Endometrial microvascular endothelial cells (primary cell): ENCODE measurements around the gene SLC25A29. TPM values are rescaled to one million over a fixed set of nuclear protein-coding genes. Genes with fewer than 3 reads are reported as not detected.
"Not testable (repeated sequence)": the region's sequence is repeated elsewhere in the genome, so short reads cannot be mapped to it uniquely, and the experiment has no call there.

Experiments used
- in situ Hi-C: cut with HindIII; loops from 2 replicates; pipeline ENCODE4 v1.10.0; 2017; ENCODE audit warnings: low sequenced_read_pairs, low pct_unique_long_range_greater_than_20kb; ENCODE audit errors: inconsistent ontology term
- total RNA-seq: library from RNA; depleted of rRNA; stranded (reverse); fragments of >200 nt; gene quantifications from one replicate; pipeline ENCODE4 v1.2.3, GENCODE V29; 2015; ENCODE audit errors: inconsistent ontology term

SLC25A29 gene
- total RNA-seq, 1 donor from 2014 or later = 40.0 TPM

DNA sequence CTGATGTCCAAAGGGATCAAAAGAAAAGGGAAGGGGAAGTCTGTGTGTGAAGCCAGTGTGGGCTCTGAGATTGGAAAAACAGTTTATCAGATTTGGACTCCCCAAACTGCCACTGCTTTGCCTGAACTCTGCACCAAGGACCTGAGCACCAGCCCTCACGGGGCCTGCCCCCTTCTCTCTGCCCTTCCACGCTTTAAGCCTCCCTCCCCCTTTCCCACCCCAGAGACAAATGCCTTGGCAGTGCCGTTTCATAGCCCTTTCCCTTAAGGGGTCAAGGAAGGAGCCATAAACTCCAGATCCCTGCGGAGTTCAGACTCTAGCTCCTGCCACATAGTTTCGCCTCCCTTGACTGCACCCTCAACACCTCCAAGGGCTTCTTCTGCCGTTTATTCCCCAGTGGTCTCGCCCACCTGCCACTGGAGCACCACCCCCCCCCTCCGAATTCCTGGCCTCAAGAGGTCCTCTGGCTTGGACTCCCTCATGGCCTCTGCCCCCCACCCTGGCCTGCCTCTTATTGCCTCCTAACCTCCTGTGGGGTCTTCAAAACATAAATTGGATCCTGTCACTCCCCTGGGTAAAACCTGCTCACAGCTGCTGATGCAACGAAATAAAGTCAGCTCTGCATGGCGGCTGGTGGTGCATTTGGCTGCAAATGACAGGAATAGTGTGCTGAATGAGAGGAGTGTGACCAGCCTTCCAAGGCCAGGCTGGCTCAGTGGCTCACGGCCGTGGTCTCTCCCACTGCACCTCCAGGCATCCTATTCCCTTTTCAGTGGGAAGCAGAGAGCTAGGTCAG lies 18.8 kb downstream of the SLC25A29 start:
- in situ Hi-C loops = no loop called here

DNA sequence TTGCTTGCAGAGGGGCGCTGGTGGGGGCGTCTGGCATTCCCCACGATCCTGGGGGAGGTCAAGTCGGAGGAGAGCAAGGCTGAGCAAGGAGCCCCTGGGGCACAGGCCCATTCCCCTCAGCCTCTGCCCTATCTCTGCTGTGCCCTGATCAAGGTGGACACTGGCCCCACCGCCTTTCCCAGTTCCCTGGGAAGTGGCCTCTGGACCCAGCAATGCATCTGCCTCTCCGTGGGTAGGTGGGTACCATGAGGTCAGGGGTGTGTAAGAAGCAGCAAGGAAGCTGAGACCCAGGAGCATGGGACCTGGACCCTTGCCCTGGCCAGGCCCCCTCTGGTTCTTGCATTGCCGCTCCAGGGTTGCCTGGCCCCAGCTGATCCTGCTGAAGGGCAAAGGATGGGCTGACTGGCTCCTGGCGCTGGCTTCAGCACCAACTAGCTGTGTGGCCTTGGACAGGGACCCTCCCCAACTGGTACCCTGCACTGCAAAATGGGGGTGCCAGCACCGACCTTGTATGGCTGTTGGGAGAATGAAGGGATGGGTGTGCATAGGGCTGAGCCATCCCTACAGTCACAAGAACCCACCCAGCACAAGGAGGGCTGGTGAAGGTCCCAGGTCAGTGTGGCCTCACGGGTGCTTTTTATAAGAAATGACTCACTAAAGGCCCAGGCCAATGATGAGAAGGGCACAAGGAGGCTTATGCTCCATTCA lies 19.6 kb downstream of the SLC25A29 start:
- in situ Hi-C loops = no loop called here

DNA sequence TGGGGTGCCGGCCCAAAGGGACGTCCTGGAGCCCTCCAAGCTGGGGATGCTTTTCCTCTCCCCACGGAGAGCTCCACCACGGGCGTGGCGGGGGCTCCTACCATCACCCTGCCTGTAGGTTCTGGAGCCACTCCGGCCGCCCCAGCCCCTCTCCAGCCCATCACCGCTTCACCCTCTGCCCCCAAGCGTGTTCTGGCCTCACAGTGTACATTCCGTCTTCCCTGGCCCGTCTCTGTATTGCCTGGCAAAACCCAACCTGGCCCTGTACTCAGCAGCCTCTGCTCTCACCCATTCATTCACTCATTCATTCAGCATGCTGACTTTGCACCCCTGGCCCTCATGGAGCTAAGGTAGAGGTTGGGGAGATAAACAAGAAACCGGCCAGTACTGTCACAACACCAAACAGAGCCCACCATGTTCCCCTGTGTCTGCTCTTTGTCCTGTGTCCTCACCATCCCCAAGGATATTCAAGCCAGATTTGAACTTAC lies 20.3 kb downstream of the SLC25A29 start:
- in situ Hi-C loops = no loop called here

DNA sequence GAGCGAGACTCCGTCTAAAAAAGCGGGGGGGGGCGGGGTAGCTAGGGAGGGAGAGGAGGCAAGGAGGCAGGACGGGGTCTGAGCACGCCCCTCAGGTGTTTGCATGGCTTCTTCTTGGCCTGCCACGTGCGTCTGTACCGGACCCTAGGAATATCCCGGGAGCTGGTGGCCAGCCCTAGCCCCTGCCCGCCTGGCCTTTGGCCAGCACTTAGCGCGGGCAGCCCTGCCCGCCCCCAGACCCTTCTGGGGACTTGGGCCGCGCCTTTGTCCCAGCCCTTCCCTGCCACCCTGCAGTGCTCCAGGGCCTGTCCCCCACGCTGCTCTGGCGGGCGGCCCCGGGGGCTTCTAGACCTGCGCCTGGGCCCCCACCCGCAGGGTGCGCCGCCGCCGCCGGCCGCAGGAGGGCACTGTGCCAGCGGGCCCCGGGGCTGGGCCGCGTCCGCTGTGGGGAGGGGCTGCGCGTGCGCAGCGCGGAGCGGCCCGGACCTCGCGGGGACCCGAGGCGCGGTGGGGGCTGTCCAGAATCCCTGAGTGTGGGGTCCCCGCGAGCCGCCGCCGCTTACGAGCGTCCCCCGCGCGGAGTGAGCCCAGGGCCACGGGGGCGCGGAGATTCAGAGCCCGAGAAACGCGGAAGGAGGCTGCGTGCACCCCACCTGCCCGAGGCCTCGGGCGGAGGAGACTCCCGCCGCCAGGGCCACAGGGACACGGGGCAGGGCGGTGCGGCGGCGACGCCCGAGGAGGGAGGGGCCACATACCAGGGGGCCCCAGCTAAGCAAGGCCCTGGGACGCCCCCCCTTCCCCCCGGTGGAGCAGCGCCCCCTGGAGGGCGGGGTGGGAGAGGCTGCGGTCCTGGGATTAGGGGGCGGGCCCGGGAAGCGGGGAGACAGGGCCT lies 21.0 kb downstream of the SLC25A29 start:
- in situ Hi-C loops = no loop called here

DNA sequence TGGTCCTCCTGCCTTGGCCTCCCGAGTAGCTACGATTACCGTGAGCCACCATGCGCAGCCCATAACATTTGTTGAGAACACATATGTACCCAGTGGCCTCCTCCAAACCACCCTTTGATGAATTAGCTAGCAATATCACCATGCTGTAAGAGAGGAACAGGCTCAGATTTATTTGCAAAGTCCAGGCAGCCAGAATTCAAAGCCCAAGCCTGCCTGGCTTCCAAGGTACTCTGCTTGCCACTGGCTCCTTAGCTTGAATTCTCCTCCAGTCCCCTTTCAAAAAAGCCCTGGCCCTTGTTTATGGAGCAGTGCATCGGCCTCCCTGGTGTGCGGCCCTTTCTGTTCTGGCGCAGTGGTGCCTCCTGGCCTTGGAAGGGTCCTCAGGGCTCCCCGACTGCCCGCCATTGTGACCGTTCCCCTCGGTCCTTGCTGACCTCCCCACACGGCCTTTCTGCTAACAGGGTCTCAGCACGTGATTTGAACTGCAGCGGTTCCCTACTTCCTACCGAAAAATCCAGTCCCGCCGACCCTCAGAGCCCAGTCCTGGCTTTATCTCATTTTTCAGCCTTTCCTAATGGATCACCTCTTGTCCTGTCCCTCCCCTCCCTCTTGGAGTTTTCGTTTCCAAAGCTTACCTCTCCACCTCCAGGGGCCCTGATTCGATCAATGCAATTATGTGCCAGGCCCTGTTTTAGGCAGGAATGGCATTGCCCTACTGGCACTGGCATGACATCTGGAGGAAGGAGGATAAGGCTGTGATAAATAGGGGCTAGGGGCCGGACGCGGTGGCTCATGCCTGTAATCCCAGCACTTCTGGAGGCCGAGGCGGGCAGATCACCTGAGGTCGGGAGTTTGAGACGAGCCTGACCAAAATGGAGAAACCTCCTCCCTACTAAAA lies 22.0 kb downstream of the SLC25A29 start:
- in situ Hi-C loops = no loop called here

DNA sequence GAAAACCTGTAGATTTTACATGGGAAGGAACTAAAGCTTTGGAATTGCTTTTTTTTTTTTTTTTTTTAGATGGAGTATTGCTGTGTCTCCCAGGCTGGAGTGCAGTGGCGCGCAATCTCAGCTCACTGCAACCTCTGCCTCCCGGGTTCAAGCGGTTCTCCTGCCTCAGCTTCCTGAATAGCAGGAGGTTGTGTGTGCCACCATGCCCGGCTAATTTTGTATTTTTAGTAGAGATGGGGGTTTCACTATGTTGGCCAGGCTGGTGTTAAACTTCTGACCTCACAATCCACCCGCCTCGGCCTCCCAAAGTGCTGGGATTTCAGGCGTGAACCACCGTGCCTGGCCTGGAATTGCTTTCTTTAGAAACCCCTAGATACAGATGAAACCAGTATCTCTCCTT lies 22.8 kb downstream of the SLC25A29 start:
- in situ Hi-C loops = not testable (repeated sequence)

DNA sequence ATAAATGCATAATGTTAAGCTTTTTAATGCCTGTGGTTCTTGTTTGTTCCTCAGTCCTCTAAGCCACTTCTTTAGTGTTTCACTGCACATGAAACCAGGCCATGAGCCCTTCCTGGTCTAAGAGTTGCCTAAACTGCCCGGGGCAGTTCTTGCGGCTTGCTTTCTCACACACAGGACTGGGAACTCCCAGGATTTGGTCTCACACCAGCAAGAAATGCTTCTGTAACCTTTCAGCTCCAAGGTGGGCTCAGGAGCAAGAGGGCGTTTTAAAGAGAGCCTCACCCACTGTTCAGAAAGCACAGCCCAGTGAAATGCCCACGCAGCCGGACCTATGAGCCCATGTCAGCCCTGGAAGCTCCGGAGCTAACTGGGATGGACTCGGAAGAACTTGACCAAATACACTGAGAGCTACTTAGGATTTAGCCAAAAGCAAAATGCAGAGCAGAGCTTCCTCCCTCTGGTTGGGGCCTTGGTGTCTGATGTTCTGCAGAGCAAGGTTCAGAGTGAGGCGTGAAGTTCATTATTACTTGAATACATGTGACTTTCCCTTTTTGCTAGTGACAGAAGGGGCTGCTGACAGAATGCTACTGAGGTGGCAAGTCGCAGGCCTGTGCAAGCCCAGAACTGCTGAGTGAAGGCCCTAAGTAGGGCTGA lies 23.4 kb downstream of the SLC25A29 start:
- in situ Hi-C loops = no loop called here

DNA sequence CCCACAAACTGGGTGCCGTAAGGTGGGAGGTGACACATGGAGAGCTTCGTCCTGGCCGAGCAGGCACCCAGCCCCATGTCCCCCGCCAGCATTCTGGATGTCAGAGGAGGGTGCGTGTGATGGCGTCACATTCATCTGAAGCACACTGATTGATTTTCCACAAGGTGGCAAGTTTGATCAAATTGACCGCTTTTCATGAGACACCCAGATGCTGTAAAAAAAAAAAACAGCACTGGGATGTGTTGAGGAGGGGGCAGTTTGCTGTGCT lies 24.2 kb downstream of the SLC25A29 start:
- in situ Hi-C loops = no loop called here

DNA sequence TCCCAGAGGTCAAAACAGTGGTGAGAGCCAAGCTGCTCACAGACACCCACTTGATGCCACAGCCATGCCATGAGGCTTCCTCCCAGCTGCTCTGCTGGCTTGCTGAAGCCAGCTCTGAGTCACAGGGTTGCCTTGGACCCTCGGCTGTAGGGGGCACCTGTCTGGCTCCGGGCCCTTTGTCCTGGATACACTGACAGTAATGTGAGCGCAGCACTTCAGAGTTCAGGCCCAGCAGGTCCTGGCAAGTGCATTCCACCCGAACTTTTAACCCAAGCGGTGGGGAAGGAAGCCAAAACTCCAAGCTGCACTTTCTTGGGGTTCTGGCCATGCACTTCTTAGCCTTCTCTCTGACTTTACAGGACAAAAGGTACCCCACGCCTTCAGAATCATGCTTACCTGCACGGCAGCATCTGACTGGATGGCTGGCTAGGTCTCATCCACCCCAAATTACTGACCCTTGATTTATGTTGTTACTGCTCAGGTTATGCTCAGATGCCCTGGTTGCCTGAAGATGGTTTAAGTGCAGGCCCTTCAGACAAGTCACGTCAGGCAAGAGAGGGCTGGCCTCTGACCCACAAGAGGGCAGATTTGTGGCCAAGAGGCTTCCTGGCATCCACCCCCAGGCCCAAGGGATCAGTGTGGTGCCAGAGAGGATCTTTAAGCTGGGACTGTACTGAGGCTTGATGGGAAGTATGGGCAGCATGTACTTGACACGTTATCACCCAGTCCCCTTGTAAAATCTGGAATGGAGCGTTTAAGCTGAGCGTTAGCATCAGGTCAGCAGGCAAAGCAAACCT lies 24.8 kb downstream of the SLC25A29 start:
- in situ Hi-C loops = no loop called here

DNA sequence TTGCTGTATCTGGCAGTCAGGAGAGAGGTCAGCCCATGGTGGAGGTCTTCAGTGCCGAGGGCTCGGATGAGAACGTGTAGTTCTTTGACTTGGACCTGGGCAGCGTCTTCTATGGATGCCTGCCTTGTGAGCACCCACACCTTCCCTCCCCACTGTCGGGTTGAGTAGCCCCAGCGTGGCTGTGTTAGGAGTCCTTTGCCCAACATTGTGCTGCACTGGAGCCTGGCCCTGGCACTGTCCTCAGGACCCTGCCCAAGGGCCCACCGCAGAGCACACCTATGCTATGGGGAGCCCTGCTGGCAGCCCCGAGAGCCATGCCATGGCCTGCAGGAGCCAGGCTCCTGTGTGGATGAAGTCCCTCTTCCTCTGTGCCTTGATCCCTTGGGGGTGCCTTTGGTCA lies 26.7 kb downstream of the SLC25A29 start:
- in situ Hi-C loops = no loop called here

DNA sequence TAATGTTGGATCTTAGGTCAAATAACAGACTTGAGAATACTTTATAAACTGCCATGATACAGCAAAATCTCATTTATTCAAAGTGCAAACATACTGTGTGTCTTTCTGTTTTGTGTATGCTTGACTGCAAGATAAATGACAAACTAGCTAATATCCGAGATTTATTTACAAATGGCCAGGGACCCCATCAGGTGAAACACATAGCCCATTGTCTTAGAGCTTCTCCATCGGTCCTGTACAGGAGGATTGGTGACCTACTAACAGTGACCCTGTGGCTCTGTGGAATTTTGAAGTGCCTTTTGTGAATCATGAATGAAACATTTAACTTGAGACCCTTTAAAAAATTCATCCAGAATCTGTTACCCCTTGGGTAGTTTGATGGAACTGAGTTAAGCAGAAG lies 27.1 kb downstream of the SLC25A29 start:
- in situ Hi-C loops = no loop called here

DNA sequence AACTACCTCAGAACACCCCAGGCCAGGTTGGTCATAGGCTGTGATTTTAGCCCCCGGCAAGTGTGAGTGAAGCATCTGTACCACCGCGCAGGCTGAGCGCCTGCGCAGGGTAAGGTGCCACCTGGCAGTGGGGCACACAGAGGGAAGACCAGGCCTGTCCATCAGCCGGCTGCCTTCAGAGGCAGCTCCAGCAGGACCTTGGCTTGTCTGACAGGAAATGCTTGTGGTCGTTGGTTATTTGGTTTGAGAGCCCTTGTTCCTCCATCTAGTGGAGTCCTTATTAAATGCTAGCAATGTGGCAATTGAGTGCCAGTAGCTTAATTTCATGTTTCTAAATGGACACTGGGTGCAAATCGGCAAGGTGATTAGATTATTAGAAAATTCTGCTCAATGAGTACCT lies 27.5 kb downstream of the SLC25A29 start:
- in situ Hi-C loops = no loop called here

DNA sequence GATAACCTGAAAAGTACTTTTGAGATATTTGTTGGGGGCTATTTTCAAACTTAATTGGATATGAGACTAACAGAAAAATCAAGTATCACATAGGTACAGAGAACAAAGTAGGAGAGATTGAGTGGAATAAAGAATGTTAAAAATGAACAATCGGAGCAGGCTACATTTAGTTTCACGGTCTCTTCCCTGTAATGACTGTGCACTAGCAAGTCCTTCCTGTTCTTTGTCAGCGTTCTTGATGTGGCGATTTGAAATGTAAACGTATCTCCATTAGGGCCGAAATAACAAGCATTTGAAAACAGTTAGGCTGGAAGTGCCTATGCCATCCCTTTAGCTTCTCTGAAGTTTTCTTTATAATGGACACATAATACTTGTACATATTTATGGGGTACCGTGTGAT lies 31.0 kb downstream of the SLC25A29 start:
- in situ Hi-C loops = no loop called here

DNA sequence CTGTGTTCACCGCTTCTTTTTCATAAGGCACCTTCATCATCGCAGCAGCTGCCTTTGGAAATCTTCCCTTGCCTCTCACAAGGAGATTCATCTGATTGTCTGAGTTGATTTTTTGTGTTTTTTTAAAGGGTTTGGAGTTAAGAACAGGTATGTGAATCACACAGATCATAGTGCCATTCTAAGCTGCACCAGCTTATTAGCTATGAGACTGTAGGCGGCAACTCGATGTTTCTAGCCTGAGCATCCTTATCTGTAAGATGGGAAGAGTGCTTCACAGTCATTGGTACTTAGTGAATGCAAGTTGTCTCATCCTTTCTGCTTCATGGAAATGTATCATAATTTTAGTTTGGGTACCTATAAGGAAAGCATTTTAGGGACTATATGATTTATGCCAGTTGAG lies 32.0 kb downstream of the SLC25A29 start:
- in situ Hi-C loops = no loop called here

DNA sequence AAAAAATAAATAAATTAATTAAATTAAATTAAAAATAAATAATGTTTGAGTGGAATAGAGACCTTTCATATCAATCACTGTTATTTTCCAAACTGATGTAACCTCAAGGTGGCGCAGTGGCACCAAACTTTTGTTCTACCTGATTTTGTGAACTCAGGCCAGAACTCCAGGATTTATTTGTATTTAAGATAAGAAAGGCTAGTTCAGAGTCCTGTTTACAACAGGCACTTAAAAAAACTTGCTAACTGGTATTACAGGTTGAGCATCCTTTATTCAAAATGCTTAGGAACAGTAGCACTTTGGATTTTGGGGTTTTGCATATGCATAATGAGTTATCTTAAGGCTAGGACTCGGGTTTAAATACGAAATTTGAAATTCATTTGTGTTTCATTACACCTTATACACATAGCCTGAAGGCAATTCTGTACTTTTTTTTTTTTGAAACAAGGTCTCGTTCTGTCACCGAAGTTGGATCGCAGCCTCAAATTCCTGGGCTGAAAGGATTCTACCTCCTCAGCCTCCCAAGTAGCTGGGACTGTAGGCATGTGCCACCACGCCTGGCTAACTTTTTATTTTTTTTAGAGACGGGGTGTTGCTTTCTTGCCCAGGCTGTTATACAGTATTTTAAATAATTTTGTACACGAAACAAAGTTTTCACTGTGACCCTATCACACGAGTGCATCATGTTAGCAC lies 34.9 kb downstream of the SLC25A29 start:
- in situ Hi-C loops = no loop called here

DNA sequence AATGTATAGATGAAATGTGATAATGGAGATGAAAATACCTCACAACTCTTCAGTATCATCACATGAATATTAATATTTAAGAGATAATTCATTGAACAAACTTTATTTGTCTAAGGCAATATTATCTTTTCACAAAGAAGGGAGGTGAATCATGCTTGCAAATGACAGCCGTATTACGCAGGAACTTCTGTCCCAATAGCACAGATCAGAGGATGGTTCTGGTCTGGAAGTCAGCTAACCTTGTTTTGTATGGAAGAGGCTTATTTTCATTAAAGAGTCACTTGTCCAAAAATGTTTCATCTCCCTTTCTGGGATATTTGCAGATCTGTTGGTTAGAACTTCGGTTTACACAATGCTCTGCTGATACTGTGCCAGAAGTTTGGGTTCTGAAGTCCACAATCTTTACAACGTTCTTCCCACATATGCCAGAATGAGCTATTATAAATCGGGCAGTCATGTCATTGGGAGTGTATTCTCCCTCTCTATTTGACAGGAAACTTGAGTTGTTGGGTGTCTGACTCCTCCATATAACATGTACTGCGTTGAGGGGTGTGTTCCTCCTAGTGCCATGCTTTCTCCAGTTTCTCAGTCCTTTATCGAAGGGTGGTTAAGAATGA lies 37.5 kb downstream of the SLC25A29 start:
- in situ Hi-C loops = no loop called here

DNA sequence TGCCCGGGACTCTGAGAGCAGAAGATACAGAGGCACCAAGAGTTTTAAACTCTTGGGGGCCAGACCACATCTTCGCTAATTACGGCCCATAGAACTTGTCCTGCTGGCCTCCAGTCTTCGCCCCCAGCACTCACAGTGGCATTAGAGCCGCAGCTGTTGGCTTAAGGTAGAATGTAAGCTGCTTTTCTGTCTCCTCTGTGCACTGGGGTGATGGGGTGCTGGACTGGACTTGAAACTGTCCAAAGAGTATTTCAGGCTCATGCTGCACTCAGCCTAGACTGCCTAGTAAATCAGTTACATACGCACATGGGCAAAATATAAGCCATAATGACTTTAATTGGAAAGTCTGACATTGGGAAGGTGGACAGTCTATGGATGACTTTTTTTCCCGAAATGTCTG lies 38.3 kb downstream of the SLC25A29 start:
- in situ Hi-C loops = no loop called here
